ENCODE measurements around the gene PNPLA6. TPM values are rescaled to one million over a fixed set of nuclear protein-coding genes. Genes with fewer than 3 reads are reported as not detected.

Gene PNPLA6
- total and polyA plus RNA-seq, 10 of the 15 experiments (the other 5 are each of a cell fraction or from before 2014, with no cell fraction given), result 0.95 to 105 (median 40.0) TPM

- WGBS (ENCODE audit: insufficient coverage, insufficient replicate concordance, low lambda C conversion rate, missing lambda C conversion rate), result 60% methylated on average over 9 of the region's 9 CpGs
- RAD21 ChIA-PET (ENCODE audit: unreplicated experiment), result no interaction called here
- ATAC-seq, result no peak
Observed at GRCh38 chr19:7603919-7604318, 68.4 kb downstream of the PNPLA6 start.

More at GRCh38 chr19:7603919-7604318, 68.4 kb downstream of the PNPLA6 start:
- SMC1A ChIA-PET (ENCODE audit: uncharacterized antibody, unreplicated experiment), result interaction anchor here (0.8 to 1.3 kb wide), 2 partner anchors 14 to 36 kb away, joined by 3 read pairs; no protein-coding TSS in a partner anchor
- CTCF ChIA-PET, result no interaction called here
- DNase-seq (ENCODE audit: low read depth, low spot score) (no peak), FAIRE-seq (no peak)
- H3K27me3 ChIP-seq (replicated peaks in 1 of 2; ENCODE audit: control insufficient read depth in 2 of 2, insufficient read depth in 2 of 2, low read length in 1 of 2), result no peaks in the 10 kb centered on the region
- in situ Hi-C loops (cut with MboI), result no loop called here
- no peaks in the 10 kb centered on the region for H3K79me2 ChIP-seq (ENCODE audit: control insufficient read depth, insufficient read depth, low read length)
- H3K4me1 ChIP-seq (ENCODE audit: control insufficient read depth, insufficient read depth, low read length), result no peaks in the 10 kb centered on the region
- POLR2A ChIA-PET, result no interaction called here
- no peaks in the 10 kb centered on the region for H3K36me3 ChIP-seq (ENCODE audit: control insufficient read depth in 2 of 2, insufficient read depth in 2 of 2, low read length in 1 of 2)
- no peak overlapping the region for H3K4me2 ChIP-seq (ENCODE audit: control insufficient read depth, insufficient read depth)
- H3K4me3 ChIP-seq, result no peak overlapping the region
- TF ChIP-seq NFXL1 (IDR thresholded peaks at IDR 0.05; ENCODE audit: borderline replicate concordance) (no peak), ATF7 (IDR thresholded peaks at IDR 0.05; ENCODE audit: low read depth) (no peak), ZNF24 (IDR thresholded peaks at IDR 0.05) (no peak), GATAD2B (conservative IDR thresholded peaks at IDR 0.05; ENCODE audit: low read depth) (no peak), RUNX3 (IDR thresholded peaks at IDR 0.05; ENCODE audit: low read length) (no peak), CEBPZ (IDR thresholded peaks at IDR 0.05; ENCODE audit: low read depth, low read length) (no peak), SIN3A (IDR thresholded peaks at IDR 0.05; ENCODE audit: low read depth, low read length) (no peak), BCL3 (IDR thresholded peaks at IDR 0.05; ENCODE audit: borderline replicate concordance, insufficient read depth, low read depth, low read length, poor library complexity, severe bottlenecking) (no peak), PRDM15 (CRISPR knock-in tag; IDR thresholded peaks at IDR 0.05) (no peak)
- no peak overlapping the region for H2AFZ ChIP-seq (ENCODE audit: control insufficient read depth, low read depth, low read length)
- H4K20me1 ChIP-seq (ENCODE audit: control insufficient read depth, insufficient read depth), result no peaks in the 10 kb centered on the region
- no peak overlapping the region for H3K27ac ChIP-seq (ENCODE audit: control insufficient read depth, insufficient read depth)
- intact Hi-C loops (cut with micrococcal nuclease; ENCODE audit: unreplicated experiment), result no loop called here
- H3K9ac ChIP-seq (ENCODE audit: control insufficient read depth, insufficient read depth, low read length), result no peak overlapping the region
- no TSS peak for BruUV-seq (replicated peaks)
- no peaks in the 10 kb centered on the region for H3K9me3 ChIP-seq (replicated peaks; ENCODE audit: control insufficient read depth, insufficient read depth, low read length)

Data from GM12878 (cell line).